NT2/D1 (cell line): ENCODE data around the gene LIPE.
"Not testable (repeated sequence)": the region's sequence is repeated elsewhere in the genome, so short reads cannot be mapped to it uniquely, and the experiment has no call there.

Experiments used
- DNase-seq: peaks from one replicate; pipeline ENCODE4 v3.0.0-alpha.2; 2011; ENCODE audit warnings: low read depth, low spot score
- H3K27me3 ChIP-seq: 2 replicates; pipeline ENCODE4 v1.6.0; 2011; ENCODE audit warnings: mild to moderate bottlenecking; ENCODE audit not compliant: insufficient read length, insufficient read depth
- H3K36me3 ChIP-seq: 2 replicates; pipeline ENCODE4 v1.6.1; 2011; ENCODE audit warnings: mild to moderate bottlenecking, low read length, mixed read lengths; ENCODE audit not compliant: insufficient read depth, insufficient read length
- H3K4me1 ChIP-seq: 2 replicates; pipeline ENCODE4 v1.5.1; 2011; ENCODE audit not compliant: insufficient read depth, insufficient read length
- H3K4me3 ChIP-seq: 2 replicates; pipeline ENCODE4 v1.5.1; 2011; ENCODE audit warnings: low read depth; ENCODE audit not compliant: insufficient read length
- H3K9ac ChIP-seq: 2 replicates; pipeline ENCODE4 v1.6.0; 2011; ENCODE audit warnings: low read depth; ENCODE audit not compliant: insufficient read length
- H3K9me3 ChIP-seq: 2 replicates; pipeline ENCODE4 v1.5.1; 2011; ENCODE audit warnings: mild to moderate bottlenecking, low read length; ENCODE audit not compliant: insufficient read depth
- SUZ12 ChIP-seq: IDR thresholded peaks from 2 replicates; pipeline ENCODE4 v1.6.1; 2011; ENCODE audit not compliant: insufficient read length, insufficient read depth; ENCODE audit errors: extremely low read depth
- YY1 ChIP-seq: IDR thresholded peaks from 2 replicates; pipeline ENCODE4 v1.6.1; 2011; ENCODE audit not compliant: insufficient read length, insufficient read depth
- ZNF274 ChIP-seq: IDR thresholded peaks from 2 replicates; pipeline ENCODE4 v1.6.1; 2011; ENCODE audit warnings: mild to moderate bottlenecking, low read depth, low read length

The LIPE gene

GRCh38 chr19:42455621-42456081, 28.5 kb upstream of the LIPE start:
- TF ChIP-seq YY1 = no peak
- TF ChIP-seq SUZ12 = no peak
- TF ChIP-seq ZNF274 = no peak
- DNase-seq = no peak
- no peaks in the 10 kb centered on the region for H3K9me3 ChIP-seq

GRCh38 chr19:42455086-42455485, 27.9 kb upstream of the LIPE start:
- no peak for TF ChIP-seq YY1
- no peak for TF ChIP-seq ZNF274
- TF ChIP-seq SUZ12 = no peak
- DNase-seq = no peak
- Histone ChIP-seq H3K4me1 (peaks cover 7% of the 10 kb centered on the region), H3K4me3 (no peak overlapping the region), H3K27me3 (no peaks in the 10 kb centered on the region), H3K36me3 (no peaks in the 10 kb centered on the region), H3K9me3 (no peaks in the 10 kb centered on the region), H3K9ac (no peak overlapping the region)

More at GRCh38 chr19:42455621-42456081, 28.5 kb upstream of the LIPE start:
- H3K4me3 ChIP-seq = no peak overlapping the region
- H3K36me3 ChIP-seq = no peaks in the 10 kb centered on the region
- peaks cover 7% of the 10 kb centered on the region for H3K4me1 ChIP-seq
- H3K27me3 ChIP-seq = no peaks in the 10 kb centered on the region
- no peak overlapping the region for H3K9ac ChIP-seq

GRCh38 chr19:42452590-42452989, 25.4 kb upstream of the LIPE start:
- Histone ChIP-seq H3K4me1 (peaks cover 7% of the 10 kb centered on the region), H3K27me3 (no peaks in the 10 kb centered on the region), H3K9me3 (no peaks in the 10 kb centered on the region), H3K4me3 (no peak overlapping the region), H3K36me3 (no peaks in the 10 kb centered on the region), H3K9ac (no peak overlapping the region)
- TF ChIP-seq YY1 = no peak
- TF ChIP-seq SUZ12 = no peak
- TF ChIP-seq ZNF274 = no peak
- no peak for DNase-seq

GRCh38 chr19:42450314-42450934, 23.2 kb upstream of the LIPE start:
- Histone ChIP-seq H3K9ac (no peak overlapping the region), H3K9me3 (no peaks in the 10 kb centered on the region), H3K4me3 (no peak overlapping the region), H3K4me1 (no peaks in the 10 kb centered on the region), H3K27me3 (no peaks in the 10 kb centered on the region), H3K36me3 (no peaks in the 10 kb centered on the region)
- TF ChIP-seq YY1 (no peak), SUZ12 (no peak), ZNF274 (no peak)
- DNase-seq = peak; percentile 81

- not testable (repeated sequence) for H3K9me3 ChIP-seq, H3K36me3 ChIP-seq, H3K27me3 ChIP-seq, H3K9ac ChIP-seq, DNase-seq, H3K4me1 ChIP-seq, H3K4me3 ChIP-seq
Observed at GRCh38 chr19:42448306-42448705, 21.1 kb upstream of the LIPE start.

GRCh38 chr19:42445948-42446347, 18.8 kb upstream of the LIPE start:
- no peaks in the 10 kb centered on the region for H3K27me3 ChIP-seq
- no peak overlapping the region for H3K4me3 ChIP-seq
- H3K4me1 ChIP-seq = peaks cover 7% of the 10 kb centered on the region
- no peaks in the 10 kb centered on the region for H3K36me3 ChIP-seq
- TF ChIP-seq YY1 (no peak), SUZ12 (no peak), ZNF274 (no peak)
- H3K9ac ChIP-seq = no peak overlapping the region
- H3K9me3 ChIP-seq = no peaks in the 10 kb centered on the region
- no peak for DNase-seq

- no peak for DNase-seq
- H3K4me1 ChIP-seq = peaks cover 7% of the 10 kb centered on the region
- no peaks in the 10 kb centered on the region for H3K27me3 ChIP-seq
- no peaks in the 10 kb centered on the region for H3K9me3 ChIP-seq
- H3K4me3 ChIP-seq = no peak overlapping the region
- no peak overlapping the region for H3K9ac ChIP-seq
- H3K36me3 ChIP-seq = no peaks in the 10 kb centered on the region
- TF ChIP-seq YY1 = no peak
- no peak for TF ChIP-seq ZNF274
- no peak for TF ChIP-seq SUZ12
Observed at GRCh38 chr19:42443944-42444398, 16.8 kb upstream of the LIPE start.

- no peaks in the 10 kb centered on the region for H3K9me3 ChIP-seq
- H3K27me3 ChIP-seq = no peaks in the 10 kb centered on the region
- H3K4me3 ChIP-seq = no peak within 1 kb of the TSS
- H3K9ac ChIP-seq = no peak within 1 kb of the TSS
- no peaks in the 10 kb centered on the region for H3K36me3 ChIP-seq
- TF ChIP-seq YY1 (no peak), ZNF274 (no peak), SUZ12 (no peak)
- peaks cover 7% of the 10 kb centered on the region for H3K4me1 ChIP-seq
- DNase-seq = no peak
Observed at GRCh38 chr19:42442833-42443232, 15.6 kb upstream of the LIPE start, which contains the start of gene CXCL17. Gene CXCL17 (minus strand): TSS chr19:42442946. CDS start chr19:42442832, 114 bp downstream.
